Natural killer cell (primary cell): Measurements from ENCODE around the gene PITPNC1. TPM values are rescaled to one million over a fixed set of nuclear protein-coding genes. Genes with fewer than 3 reads are reported as not detected.
A peak's percentile ranks its signal among the peaks of the same experiment; 100 is the strongest.

Source experiments
- ATAC-seq, 3 donors: fragments of 150-1000 bp in 2 of 3; fragments of 200-7000 bp in 1 of 3; cut with Tn5 transposase; 1 replicate in 1 of 3; 2 replicates in 2 of 3; pipeline ENCODE4 v1.10.0; 2021; ENCODE audit warnings: mild to moderate bottlenecking in 2 of 3, moderate library complexity in 2 of 3
- DNase-seq, 2 donors: peaks; one replicate each; pipeline versions ENCODE4 v3.0.0 to v3.0.0-alpha.2; 2013 to 2021; ENCODE audit warnings: mixed read lengths in 1 of 2
- H3K27ac ChIP-seq: one replicate; pipeline ENCODE4 v1.5.1; 2013; ENCODE audit warnings: mild to moderate bottlenecking, low read length
- H3K27me3 ChIP-seq: one replicate; pipeline ENCODE4 v1.6.1; 2013; ENCODE audit warnings: low read length; ENCODE audit not compliant: control insufficient read depth, insufficient read depth
- H3K36me3 ChIP-seq: one replicate; pipeline ENCODE4 v1.6.1; 2013; ENCODE audit warnings: low read length; ENCODE audit not compliant: control insufficient read depth, insufficient read depth
- H3K4me1 ChIP-seq: one replicate; pipeline ENCODE4 v1.6.1; 2013; ENCODE audit warnings: low read length; ENCODE audit not compliant: control insufficient read depth, insufficient read depth
- H3K4me3 ChIP-seq: one replicate; pipeline ENCODE4 v1.5.1; 2013; ENCODE audit warnings: low read length
- H3K9me3 ChIP-seq: one replicate; pipeline ENCODE4 v1.6.1; 2013; ENCODE audit warnings: low read length; ENCODE audit not compliant: control insufficient read depth, insufficient read depth
- H3K27ac Mint-ChIP-seq, 2 donors: one replicate each; pipeline ENCODE4 v1.8.0; 2022; ENCODE audit warnings: mild to moderate bottlenecking in 2 of 2, mixed read lengths in 2 of 2, moderate library complexity in 1 of 2
- H3K27me3 Mint-ChIP-seq, 2 donors: one replicate each; pipeline ENCODE4 v1.8.0; 2022; ENCODE audit warnings: low read depth in 2 of 2, mixed read lengths in 2 of 2
- H3K36me3 Mint-ChIP-seq: one replicate; pipeline ENCODE4 v1.8.0; 2022; ENCODE audit warnings: mixed read lengths
- H3K4me1 Mint-ChIP-seq, 2 donors: one replicate each; pipeline ENCODE4 v1.8.0; 2022; ENCODE audit warnings: mixed read lengths in 2 of 2
- H3K4me3 Mint-ChIP-seq: one replicate; pipeline ENCODE4 v1.8.0; 2022; ENCODE audit warnings: mild to moderate bottlenecking, moderate library complexity, mixed read lengths
- H3K9me3 Mint-ChIP-seq, 2 donors: one replicate each; pipeline ENCODE4 v1.8.0; 2022; ENCODE audit warnings: mixed read lengths in 2 of 2
- CTCF ChIP-seq: fragments of 200-600 bp; IDR thresholded peaks from one replicate; pipeline ENCODE4 v1.8.0; 2022; ENCODE audit warnings: antibody characterized with exemption
- WGBS: methylation state at CpG from one replicate; pipeline ENCODE4 v1.1.7; 2013; ENCODE audit warnings: missing lambda C conversion rate; ENCODE audit not compliant: insufficient coverage; 5-methylcytosine and 5-hydroxymethylcytosine counted together
- intact Hi-C: fragments of 100-400 bp; cut with micrococcal nuclease; formaldehyde crosslinking; loops from one replicate; pipeline ENCODE4 v1.14.2; 2022
- total RNA-seq, 4 donors: library from RNA; stranded (reverse); fragments of 120-200 nt in 1 of 4; gene quantifications; one replicate each; pipeline versions ENCODE4 v1.2.3 to v1.2.4, GENCODE V29; 2013 to 2022

The PITPNC1 gene
- total RNA-seq, 3 donors from 2014 or later (not counting 1 experiment from before 2014, with no cell fraction given) = 150 to 185 (median 169) TPM

GRCh38 chr17:67520916-67521774, 144.1 kb downstream of the PITPNC1 start:
- intact Hi-C loops = loop anchor here (5.0 kb wide), 1 partner anchor 34 kb away; no protein-coding TSS in a partner anchor
- no peaks in the 10 kb centered on the region for H3K9me3 ChIP-seq
- Mint-ChIP-seq H3K27me3 (no peaks in the 10 kb centered on the region), H3K4me3 (peak overlapping the region; percentile 80), H3K27ac (peak overlapping the region; percentile 82 to 87), H3K9me3 (no peaks in the 10 kb centered on the region), H3K36me3 (no peaks in the 10 kb centered on the region), H3K4me1 (peaks cover 68 to 69% of the 10 kb centered on the region in 2 donors)
- peaks cover 2% of the 10 kb centered on the region for H3K36me3 ChIP-seq
- H3K27ac ChIP-seq = no peak overlapping the region
- peak in 1 of 3 donors; percentile 24 for ATAC-seq
- no peak for DNase-seq
- no peaks in the 10 kb centered on the region for H3K27me3 ChIP-seq
- TF ChIP-seq CTCF = no peak
- no peak overlapping the region for H3K4me3 ChIP-seq
- WGBS = 91% methylated on average over 7 of the region's 10 CpGs
- peaks cover 20% of the 10 kb centered on the region for H3K4me1 ChIP-seq

- peak overlapping the region; percentile 82 to 87 for H3K27ac Mint-ChIP-seq
- no peaks in the 10 kb centered on the region for H3K27me3 ChIP-seq
- intact Hi-C loops = loop anchor here (5.0 kb wide), 1 partner anchor 34 kb away; no protein-coding TSS in a partner anchor
- no peak overlapping the region for H3K27ac ChIP-seq
- peaks cover 20% of the 10 kb centered on the region for H3K4me1 ChIP-seq
- TF ChIP-seq CTCF = no peak
- H3K4me3 ChIP-seq = no peak overlapping the region
- ATAC-seq = no peak
- H3K36me3 Mint-ChIP-seq = no peaks in the 10 kb centered on the region
- peak overlapping the region; percentile 80 for H3K4me3 Mint-ChIP-seq
- H3K36me3 ChIP-seq = peaks cover 2% of the 10 kb centered on the region
- no peaks in the 10 kb centered on the region for H3K27me3 Mint-ChIP-seq
- no peaks in the 10 kb centered on the region for H3K9me3 Mint-ChIP-seq
- DNase-seq = no peak
- H3K9me3 ChIP-seq = no peaks in the 10 kb centered on the region
- WGBS = 97% methylated on average over 9 of the region's 9 CpGs
- H3K4me1 Mint-ChIP-seq = peaks cover 64 to 68% of the 10 kb centered on the region in 2 donors
These were observed 144.6 kb downstream of the PITPNC1 start for GRCh38 chr17:67521775-67522069.

GRCh38 chr17:67523101-67523500, 146.0 kb downstream of the PITPNC1 start:
- Mint-ChIP-seq H3K27me3 (no peaks in the 10 kb centered on the region), H3K4me1 (peaks cover 62 to 64% of the 10 kb centered on the region in 2 donors), H3K27ac (peak overlapping the region; percentile 2 to 40), H3K4me3 (no peak overlapping the region), H3K9me3 (no peaks in the 10 kb centered on the region), H3K36me3 (no peaks in the 10 kb centered on the region)
- no peak for TF ChIP-seq CTCF
- no peak overlapping the region for H3K27ac ChIP-seq
- peaks cover 26% of the 10 kb centered on the region for H3K4me1 ChIP-seq
- intact Hi-C loops = loop anchor here (5.0 kb wide), 1 partner anchor 36 kb away; no protein-coding TSS in a partner anchor
- no peaks in the 10 kb centered on the region for H3K27me3 ChIP-seq
- no peak overlapping the region for H3K4me3 ChIP-seq
- WGBS = 97% methylated on average over 3 of the region's 5 CpGs
- DNase-seq (no peak), ATAC-seq (no peak)
- peaks cover 2% of the 10 kb centered on the region for H3K36me3 ChIP-seq
- no peaks in the 10 kb centered on the region for H3K9me3 ChIP-seq
